Endothelial cell of umbilical vein (primary cell): ENCODE data around the gene HLA-DOA. TPM values are rescaled to one million over a fixed set of nuclear protein-coding genes. Genes with fewer than 3 reads are reported as not detected.

ENCODE experiments used
- BruUV-seq: library from RNA; stranded (reverse); fragments of 400-500 nt; replicated peaks from 2 replicates; lab custom pipeline; 2021; lab: Mats Ljungman, UMichigan
- CTCF ChIA-PET: fragments of 300-600, 350-600 bp; sonication (Branson Sonifier 250); formaldehyde crosslinking; loops from one replicate; lab custom pipeline; 2021; ENCODE audit warnings: antibody characterized with exemption, inconsistent platforms; lab: Charles Lee
- POLR2A ChIA-PET: fragments of 300-600, 350-600 bp; sonication (Branson Sonifier 250); formaldehyde crosslinking; loops from one replicate; lab custom pipeline; 2021; ENCODE audit warnings: antibody characterized with exemption, inconsistent platforms; lab: Charles Lee
- DNase-seq: peaks from one replicate; pipeline ENCODE4 v3.0.0-alpha.2; 2011; ENCODE audit warnings: low read depth, low spot score
- FAIRE-seq: peaks from 2 replicates; lab custom pipeline; 2011; peaks lifted over from hg19 to GRCh38; lab: Jason Lieb, UNC
- H2AFZ ChIP-seq: 2 replicates; pipeline ENCODE4 v1.6.0; 2012; ENCODE audit warnings: low read depth, low read length, control low read depth, inconsistent platforms
- H3K27ac ChIP-seq: 2 replicates; pipeline ENCODE4 v1.5.1; 2011; ENCODE audit warnings: low read depth, mild to moderate bottlenecking, control low read depth, low read length, moderate library complexity; ENCODE audit not compliant: insufficient read depth
- H3K27me3 ChIP-seq, 2 experiments: 2 replicates each; pipeline versions ENCODE4 v1.6.0 to v1.6.1; 2011; ENCODE audit warnings: low read length in 2 of 2, mixed read lengths in 1 of 2; ENCODE audit not compliant: control insufficient read depth in 2 of 2, insufficient read depth in 2 of 2
- H3K36me3 ChIP-seq, 2 experiments: 2 replicates in 1 of 2; 3 replicates in 1 of 2; pipeline ENCODE4 v1.5.1; 2011; ENCODE audit warnings: low read length in 2 of 2, mild to moderate bottlenecking in 1 of 2, moderate library complexity in 1 of 2; ENCODE audit not compliant: control insufficient read depth in 2 of 2, insufficient read depth in 2 of 2; ENCODE audit errors: extremely low read depth in 1 of 2
- H3K4me1 ChIP-seq: 3 replicates; pipeline ENCODE4 v1.5.1; 2011; ENCODE audit warnings: mild to moderate bottlenecking, low read length; ENCODE audit not compliant: control insufficient read depth, insufficient read depth; ENCODE audit errors: extremely low read depth
- H3K4me2 ChIP-seq: 2 replicates; pipeline ENCODE4 v1.6.1; 2011; ENCODE audit warnings: low read length, control low read depth, mixed read lengths; ENCODE audit not compliant: insufficient read depth
- H3K4me3 ChIP-seq, 3 experiments: fragments of 200-600 bp in 1 of 3; sonication (generic), shearing (Covaris generic) in 1 of 3; replicated peaks in 1 of 3; 2 replicates each; pipeline ENCODE4 v1.5.1; 2011 to 2016; ENCODE audit warnings: control low read depth in 3 of 3, low read length in 3 of 3, mild to moderate bottlenecking in 2 of 3, inconsistent platforms in 1 of 3, low read depth in 1 of 3, moderate library complexity in 1 of 3; ENCODE audit not compliant: insufficient read depth in 1 of 3
- H3K79me2 ChIP-seq: 2 replicates; pipeline ENCODE4 v1.6.0; 2012; ENCODE audit warnings: low read length, inconsistent platforms; ENCODE audit not compliant: control insufficient read depth, insufficient read depth
- H3K9ac ChIP-seq: replicated peaks from 2 replicates; pipeline ENCODE3; 2011; ENCODE audit warnings: low read length, control low read depth; ENCODE audit not compliant: insufficient read depth; ENCODE audit errors: extremely low read depth
- H3K9me1 ChIP-seq: replicated peaks from 3 replicates; pipeline ENCODE4 v1.6.0; 2011; ENCODE audit warnings: mild to moderate bottlenecking, low read length; ENCODE audit not compliant: control insufficient read depth, insufficient read depth; ENCODE audit errors: extremely low read depth
- H3K9me3 ChIP-seq: replicated peaks from 2 replicates; pipeline ENCODE4 v1.5.1; 2012; ENCODE audit warnings: low read length, inconsistent platforms; ENCODE audit not compliant: control insufficient read depth, insufficient read depth
- H4K20me1 ChIP-seq: replicated peaks from 2 replicates; pipeline ENCODE3; 2011; ENCODE audit warnings: mild to moderate bottlenecking, low read length; ENCODE audit not compliant: control insufficient read depth, insufficient read depth; ENCODE audit errors: extremely low read depth
- EZH2 ChIP-seq: IDR thresholded peaks from 2 replicates; pipeline ENCODE4 v1.6.1; 2012; ENCODE audit warnings: borderline replicate concordance, low read depth, mild to moderate bottlenecking, moderate library complexity, low read length, inconsistent platforms; ENCODE audit not compliant: severe bottlenecking
- JUN ChIP-seq: IDR thresholded peaks from 2 replicates; pipeline ENCODE4 v1.6.1; 2011; ENCODE audit warnings: borderline replicate concordance, low read depth; ENCODE audit not compliant: insufficient read length, insufficient read depth
- POLR2A ChIP-seq: IDR thresholded peaks from 2 replicates; pipeline ENCODE4 v1.6.1; 2012; ENCODE audit warnings: low read depth, mild to moderate bottlenecking, control low read depth, low read length
- POLR2AphosphoS5 ChIP-seq: IDR thresholded peaks from 2 replicates; pipeline ENCODE4 v1.6.1; 2012; ENCODE audit warnings: low read depth, mild to moderate bottlenecking, control low read depth, low read length, moderate library complexity; ENCODE audit not compliant: insufficient read depth
- dilution Hi-C: fragments of 300-500 bp; cut with MboI; formaldehyde crosslinking; loops from one replicate; pipeline ENCODE4 v1.15.0; 2019; ENCODE audit warnings: low sequenced_read_pairs; ENCODE audit not compliant: extremely low pct_ligation_motif_present
- intact Hi-C: fragments of 100-400 bp; cut with micrococcal nuclease; formaldehyde crosslinking; loops from one replicate; pipeline ENCODE4 v1.10.0; 2022
- polyA plus RNA-seq, 4 experiments: library from polyadenylated mRNA; depleted of rRNA in 3 of 4; stranded (reverse) in 3 of 4; unstranded in 1 of 4; fragments of >200 nt; gene quantifications; 2 replicates each; pipeline versions ENCODE4 v1.2.1 to v1.2.3, GENCODE V29; 2011 to 2012; ENCODE audit warnings: missing spikeins in 1 of 4
- total RNA-seq: library from RNA; stranded (reverse); gene quantifications from 2 replicates; pipeline ENCODE4 v1.2.3, GENCODE V29; 2021

The HLA-DOA gene
- total and polyA plus RNA-seq, 2 donors (not counting 3 experiments of a cell fraction or from before 2014, with no cell fraction given) = not detected

GRCh38 chr6:33040157-33040556, 30.8 kb upstream of the HLA-DOA start:
- no peak for FAIRE-seq
- Histone ChIP-seq H3K4me2 (no peak overlapping the region), H2AFZ (no peak overlapping the region), H3K4me3 (no peak overlapping the region), H3K79me2 (no peaks in the 10 kb centered on the region), H4K20me1 (no peaks in the 10 kb centered on the region), H3K9me3 (no peaks in the 10 kb centered on the region), H3K27me3 (peaks cover 13 to 21% of the 10 kb centered on the region in 2 experiments), H3K9ac (no peak overlapping the region), H3K4me1 (no peaks in the 10 kb centered on the region), H3K36me3 (no peaks in the 10 kb centered on the region), H3K27ac (no peak overlapping the region), H3K9me1 (no peaks in the 10 kb centered on the region)
- no peak for TF ChIP-seq EZH2
- no peak for TF ChIP-seq POLR2A
- TF ChIP-seq JUN = no peak
- no TSS peak for BruUV-seq
- intact Hi-C loops (no loop called here), dilution Hi-C loops (no loop called here)
- no peak for DNase-seq
- POLR2A ChIA-PET = no interaction called here
- CTCF ChIA-PET = no interaction called here

DNA sequence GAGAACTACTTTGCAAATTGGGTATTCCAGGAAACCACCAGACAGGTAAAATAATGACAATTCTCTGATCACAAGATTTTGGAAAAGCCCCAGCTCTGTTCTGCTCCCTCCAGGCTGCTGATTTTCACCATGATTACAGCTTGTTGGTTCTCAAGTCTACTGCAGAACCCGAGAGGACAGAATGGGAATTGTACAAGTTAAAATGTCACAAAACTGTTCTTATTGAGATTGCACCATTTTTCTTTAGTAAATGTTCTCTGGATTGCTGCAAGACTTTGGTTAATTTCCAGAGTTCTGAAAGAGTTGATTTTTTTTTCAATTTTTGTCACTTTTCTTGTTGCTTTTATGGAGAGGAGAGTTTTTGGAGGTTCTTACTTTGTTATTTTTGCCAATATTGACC, 27.1 kb upstream of the HLA-DOA start:
- no peaks in the 10 kb centered on the region for H3K4me1 ChIP-seq
- H3K9ac ChIP-seq = no peak overlapping the region
- H3K4me3 ChIP-seq = no peak overlapping the region
- DNase-seq (no peak), FAIRE-seq (no peak)
- peaks cover 18 to 49% of the 10 kb centered on the region in 2 experiments for H3K27me3 ChIP-seq
- H2AFZ ChIP-seq = no peak overlapping the region
- H4K20me1 ChIP-seq = no peaks in the 10 kb centered on the region
- dilution Hi-C loops = no loop called here
- no peaks in the 10 kb centered on the region for H3K9me3 ChIP-seq
- ChIA-PET CTCF (interaction anchor here (1.5 to 2.2 kb wide), 2 partner anchors 13 to 39 kb away, joined by 4 to 6 read pairs; partner anchors contain the start of gene HLA-DPB1), POLR2A (no interaction called here)
- no peaks in the 10 kb centered on the region for H3K36me3 ChIP-seq
- intact Hi-C loops = no loop called here
- BruUV-seq = no TSS peak
- no peaks in the 10 kb centered on the region for H3K9me1 ChIP-seq
- H3K27ac ChIP-seq = no peak overlapping the region
- TF ChIP-seq POLR2AphosphoS5 = no peak
- no peaks in the 10 kb centered on the region for H3K79me2 ChIP-seq
- no peak overlapping the region for H3K4me2 ChIP-seq
